Cardiac muscle cell (in vitro differentiated cells and primary cell): ENCODE measurements around the gene UBE4B. TPM values are rescaled to one million over a fixed set of nuclear protein-coding genes. Genes with fewer than 3 reads are reported as not detected.

Source experiments
- DNase-seq, 2 donors: peaks; one replicate each; pipeline versions ENCODE4 v3.0.0 to v3.0.0-alpha.2; 2010 to 2017; ENCODE audit warnings: low read depth in 1 of 2, low spot score in 1 of 2
- H3K27ac ChIP-seq: fragments of 200-600 bp; sonication (generic); 2 replicates; pipeline ENCODE4 v1.5.1; 2016
- H3K27me3 ChIP-seq: fragments of 200-600 bp; sonication (generic); 2 replicates; pipeline ENCODE4 v1.6.0; 2016; ENCODE audit warnings: control low read depth
- H3K36me3 ChIP-seq: fragments of 200-600 bp; sonication (generic); 2 replicates; pipeline ENCODE4 v1.5.1; 2016; ENCODE audit warnings: control low read depth
- H3K4me1 ChIP-seq: fragments of 200-600 bp; sonication (generic); 2 replicates; pipeline ENCODE4 v1.8.1; 2017; ENCODE audit warnings: low read depth, mild to moderate bottlenecking, mixed run types
- H3K4me3 ChIP-seq: fragments of 200-600 bp; sonication (generic); 2 replicates; pipeline ENCODE4 v1.5.1; 2016; ENCODE audit warnings: mild to moderate bottlenecking
- H3K9me3 ChIP-seq: fragments of 200-600 bp; sonication (generic); 2 replicates; pipeline ENCODE4 v1.5.1; 2017; ENCODE audit warnings: low read depth, mild to moderate bottlenecking, control low read depth
- polyA plus RNA-seq: library from polyadenylated mRNA; unstranded; fragments of >200 nt; fragmentation: Nextera tagmentation; extraction: Ambion mirVana; gene quantifications from 2 replicates; pipeline ENCODE4 v1.2.1, GENCODE V29; 2016
- total RNA-seq: library from RNA; depleted of rRNA; stranded (reverse); fragments of >200 nt; gene quantifications from 2 replicates; pipeline ENCODE4 v1.2.3, GENCODE V29; 2016
- TF ChIP-seq, protein P1 (sequence below): IDR thresholded peaks from 2 replicates; pipeline ENCODE4 v1.5.1; 2012; ENCODE audit warnings: low read depth, mild to moderate bottlenecking, low read length

Gene UBE4B
- total and polyA plus RNA-seq, 2 experiments from 2014 or later = 34.1 to 72.0 TPM

GRCh38 chr1:10113501-10113900 lies 80.7 kb downstream of the UBE4B start:
- no peak for DNase-seq
- Histone ChIP-seq H3K27me3 (no peaks in the 10 kb centered on the region), H3K4me1 (peaks cover 9% of the 10 kb centered on the region), H3K4me3 (no peak overlapping the region), H3K27ac (no peak overlapping the region), H3K9me3 (no peaks in the 10 kb centered on the region), H3K36me3 (peaks cover 5% of the 10 kb centered on the region)
- TF ChIP-seq, protein P1, sequence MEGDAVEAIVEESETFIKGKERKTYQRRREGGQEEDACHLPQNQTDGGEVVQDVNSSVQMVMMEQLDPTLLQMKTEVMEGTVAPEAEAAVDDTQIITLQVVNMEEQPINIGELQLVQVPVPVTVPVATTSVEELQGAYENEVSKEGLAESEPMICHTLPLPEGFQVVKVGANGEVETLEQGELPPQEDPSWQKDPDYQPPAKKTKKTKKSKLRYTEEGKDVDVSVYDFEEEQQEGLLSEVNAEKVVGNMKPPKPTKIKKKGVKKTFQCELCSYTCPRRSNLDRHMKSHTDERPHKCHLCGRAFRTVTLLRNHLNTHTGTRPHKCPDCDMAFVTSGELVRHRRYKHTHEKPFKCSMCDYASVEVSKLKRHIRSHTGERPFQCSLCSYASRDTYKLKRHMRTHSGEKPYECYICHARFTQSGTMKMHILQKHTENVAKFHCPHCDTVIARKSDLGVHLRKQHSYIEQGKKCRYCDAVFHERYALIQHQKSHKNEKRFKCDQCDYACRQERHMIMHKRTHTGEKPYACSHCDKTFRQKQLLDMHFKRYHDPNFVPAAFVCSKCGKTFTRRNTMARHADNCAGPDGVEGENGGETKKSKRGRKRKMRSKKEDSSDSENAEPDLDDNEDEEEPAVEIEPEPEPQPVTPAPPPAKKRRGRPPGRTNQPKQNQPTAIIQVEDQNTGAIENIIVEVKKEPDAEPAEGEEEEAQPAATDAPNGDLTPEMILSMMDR = no peak

- Histone ChIP-seq H3K36me3 (peaks cover 12% of the 10 kb centered on the region), H3K4me1 (no peaks in the 10 kb centered on the region), H3K4me3 (no peak overlapping the region), H3K27me3 (no peaks in the 10 kb centered on the region), H3K9me3 (no peaks in the 10 kb centered on the region), H3K27ac (no peak overlapping the region)
- no peak for DNase-seq
- TF ChIP-seq, protein P1 = no peak
These were observed 82.0 kb downstream of the UBE4B start for GRCh38 chr1:10114746-10115145.

GRCh38 chr1:10117132-10117531 lies 84.4 kb downstream of the UBE4B start:
- no peaks in the 10 kb centered on the region for H3K4me1 ChIP-seq
- TF ChIP-seq, protein P1 = no peak
- H3K9me3 ChIP-seq = no peaks in the 10 kb centered on the region
- no peak overlapping the region for H3K27ac ChIP-seq
- no peak overlapping the region for H3K4me3 ChIP-seq
- peaks cover 26% of the 10 kb centered on the region for H3K36me3 ChIP-seq
- no peaks in the 10 kb centered on the region for H3K27me3 ChIP-seq
- no peak for DNase-seq

DNA sequence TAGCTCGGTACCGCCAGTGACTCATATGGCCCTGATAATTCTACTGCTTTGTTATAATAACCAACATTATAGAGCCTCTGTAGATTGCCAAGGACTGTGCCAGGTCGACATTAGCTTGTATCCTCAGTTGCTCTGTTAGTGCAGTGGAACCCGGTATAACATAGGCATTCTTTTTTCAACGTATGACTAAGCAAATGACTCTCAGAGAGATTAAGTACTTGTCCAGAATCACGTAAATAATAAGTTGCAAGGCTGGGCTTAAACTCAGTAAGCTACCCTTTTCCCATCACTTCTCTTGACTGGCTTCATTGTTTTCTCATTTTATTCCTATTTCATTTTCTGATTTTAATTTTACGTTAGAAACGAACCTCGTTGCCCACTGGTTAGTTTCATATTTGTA lies 85.1 kb downstream of the UBE4B start:
- no peaks in the 10 kb centered on the region for H3K9me3 ChIP-seq
- H3K4me1 ChIP-seq = no peaks in the 10 kb centered on the region
- H3K27me3 ChIP-seq = no peaks in the 10 kb centered on the region
- TF ChIP-seq, protein P1 = no peak
- H3K4me3 ChIP-seq = no peak overlapping the region
- DNase-seq = no peak
- H3K27ac ChIP-seq = no peak overlapping the region
- H3K36me3 ChIP-seq = peaks cover 29% of the 10 kb centered on the region

DNA sequence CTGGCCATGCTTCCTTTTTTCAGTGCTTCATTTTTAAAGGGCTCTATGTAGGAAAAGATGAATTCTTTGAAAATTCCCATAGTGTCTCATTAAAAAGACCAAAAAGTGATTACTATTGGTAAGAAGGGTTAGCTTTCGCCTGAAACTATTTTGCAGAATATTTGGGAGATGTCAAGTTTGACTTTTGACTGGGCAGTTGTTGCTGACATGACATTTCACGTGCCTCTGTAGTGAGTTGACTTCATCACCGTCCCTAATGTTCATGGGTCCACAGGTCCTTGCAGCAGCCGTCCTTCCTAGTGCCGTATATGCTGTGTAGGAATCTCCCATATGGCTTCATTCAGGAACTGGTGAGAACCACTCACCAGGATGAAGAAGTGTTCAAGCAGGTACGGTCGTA lies 88.9 kb downstream of the UBE4B start:
- H3K9me3 ChIP-seq = no peaks in the 10 kb centered on the region
- H3K27ac ChIP-seq = no peak overlapping the region
- no peak for DNase-seq

More for the DNA sequence above, 88.9 kb downstream of the UBE4B start:
- Histone ChIP-seq H3K4me3 (no peak overlapping the region), H3K36me3 (peaks cover 32% of the 10 kb centered on the region), H3K27me3 (no peaks in the 10 kb centered on the region), H3K4me1 (no peaks in the 10 kb centered on the region)
- TF ChIP-seq, protein P1 = no peak
